ENCODE results near the gene DUSP1. TPM values are rescaled to one million over a fixed set of nuclear protein-coding genes. Genes with fewer than 3 reads are reported as not detected.

DUSP1 gene
- total RNA-seq, 1 experiment from 2014 or later: 18.1 TPM

DNA sequence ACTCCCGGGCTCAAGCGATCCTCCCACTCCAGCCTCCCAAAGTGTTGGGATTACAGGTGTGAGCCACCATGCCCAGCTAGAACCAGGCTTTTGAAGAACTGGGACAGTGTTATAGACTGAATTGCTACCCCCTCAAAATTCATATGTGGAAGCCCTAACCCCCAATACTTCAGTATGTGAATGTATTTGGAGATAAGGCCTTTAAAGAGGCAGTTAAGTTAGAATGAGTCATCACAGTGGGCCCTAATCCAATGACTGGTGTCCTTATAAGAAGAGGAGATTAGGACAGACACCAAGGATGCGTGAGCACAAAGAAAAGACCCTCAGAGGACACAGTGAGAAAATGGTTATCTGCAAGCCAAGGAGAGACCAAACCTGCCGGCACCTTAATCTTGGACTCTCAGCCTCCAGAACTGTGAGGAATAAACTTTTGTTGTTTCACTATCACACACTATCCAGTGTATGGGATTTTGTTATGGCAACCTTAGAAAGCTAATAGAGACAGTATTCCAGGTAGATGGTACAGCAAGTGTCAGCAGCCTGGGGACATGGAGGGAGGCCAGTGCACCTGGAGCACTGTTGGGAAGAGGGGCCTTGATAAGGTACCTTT is 31.7 kb upstream of the DUSP1 start:
- H3K27me3 ChIP-seq: no peaks in the 10 kb centered on the region
- H3K4me3 ChIP-seq: no peak overlapping the region
- H3K9me3 ChIP-seq (replicated peaks): 0 out of 2 replicates have a peak, but pooled peaks cover 3% of the 10 kb centered on the region
- H3K36me3 ChIP-seq: no peaks in the 10 kb centered on the region
- H3K27ac ChIP-seq: no peak overlapping the region
- H3K4me1 ChIP-seq: peaks cover 4% of the 10 kb centered on the region
- DNase-seq: no peak

GRCh38 chr5:172802112-172802511 is 31.1 kb upstream of the DUSP1 start:
- Histone ChIP-seq H3K27ac (no peak overlapping the region), H3K9me3 (replicated peaks) (0 out of 2 replicates have a peak, but pooled peaks cover 3% of the 10 kb centered on the region), H3K4me3 (no peak overlapping the region), H3K4me1 (peaks cover 4% of the 10 kb centered on the region), H3K36me3 (no peaks in the 10 kb centered on the region), H3K27me3 (no peaks in the 10 kb centered on the region)
- DNase-seq: no peak

GRCh38 chr5:172801179-172801671 is 30.2 kb upstream of the DUSP1 start:
- Histone ChIP-seq H3K9me3 (replicated peaks) (0 out of 2 replicates have a peak, but pooled peaks cover 3% of the 10 kb centered on the region), H3K4me3 (no peak overlapping the region), H3K27me3 (no peaks in the 10 kb centered on the region), H3K4me1 (no peaks in the 10 kb centered on the region; the same call in 1 of the 2 replicates), H3K27ac (no peak overlapping the region), H3K36me3 (no peaks in the 10 kb centered on the region)
- no peak for DNase-seq

DNA sequence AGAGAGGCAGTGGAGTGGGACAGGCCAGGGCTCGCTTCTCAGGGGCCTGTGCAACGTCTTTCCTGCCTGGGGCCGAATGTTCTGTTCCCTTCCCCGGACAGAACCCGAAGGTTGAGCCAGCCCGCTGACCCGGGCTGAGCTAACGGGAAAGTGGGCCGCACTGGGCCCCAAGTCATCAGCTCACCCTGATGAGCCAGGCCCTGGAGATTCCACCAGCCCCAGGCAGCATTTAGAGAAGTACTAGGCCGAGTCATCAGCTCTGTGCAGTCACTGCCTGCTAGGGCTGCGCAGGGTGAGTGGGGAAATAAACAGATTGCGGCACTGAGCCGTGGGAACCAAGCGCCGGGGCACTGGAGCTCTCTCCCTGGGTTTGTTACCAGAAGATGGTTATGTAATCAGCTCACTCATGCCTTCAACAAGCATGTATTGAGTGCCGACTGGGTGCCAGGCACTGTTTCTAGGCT is 29.1 kb upstream of the DUSP1 start:
- Histone ChIP-seq H3K27ac (no peak overlapping the region), H3K36me3 (no peaks in the 10 kb centered on the region), H3K9me3 (replicated peaks) (0 out of 2 replicates have a peak, but pooled peaks cover 3% of the 10 kb centered on the region), H3K4me3 (no peak overlapping the region), H3K4me1 (peaks cover 1% of the 10 kb centered on the region; the same call in 1 of the 2 replicates), H3K27me3 (no peaks in the 10 kb centered on the region)
- no peak for DNase-seq

- peaks cover 2% of the 10 kb centered on the region; the same call in 1 of the 2 replicates for H3K4me1 ChIP-seq
- no peaks in the 10 kb centered on the region for H3K27me3 ChIP-seq
- no peak overlapping the region for H3K4me3 ChIP-seq
- H3K36me3 ChIP-seq: no peaks in the 10 kb centered on the region
- no peak overlapping the region for H3K27ac ChIP-seq
- no peak for DNase-seq
- 0 out of 2 replicates have a peak, but pooled peaks cover 3% of the 10 kb centered on the region for H3K9me3 ChIP-seq (replicated peaks)
Measured at GRCh38 chr5:172799416-172799815, 28.4 kb upstream of the DUSP1 start.

DNA sequence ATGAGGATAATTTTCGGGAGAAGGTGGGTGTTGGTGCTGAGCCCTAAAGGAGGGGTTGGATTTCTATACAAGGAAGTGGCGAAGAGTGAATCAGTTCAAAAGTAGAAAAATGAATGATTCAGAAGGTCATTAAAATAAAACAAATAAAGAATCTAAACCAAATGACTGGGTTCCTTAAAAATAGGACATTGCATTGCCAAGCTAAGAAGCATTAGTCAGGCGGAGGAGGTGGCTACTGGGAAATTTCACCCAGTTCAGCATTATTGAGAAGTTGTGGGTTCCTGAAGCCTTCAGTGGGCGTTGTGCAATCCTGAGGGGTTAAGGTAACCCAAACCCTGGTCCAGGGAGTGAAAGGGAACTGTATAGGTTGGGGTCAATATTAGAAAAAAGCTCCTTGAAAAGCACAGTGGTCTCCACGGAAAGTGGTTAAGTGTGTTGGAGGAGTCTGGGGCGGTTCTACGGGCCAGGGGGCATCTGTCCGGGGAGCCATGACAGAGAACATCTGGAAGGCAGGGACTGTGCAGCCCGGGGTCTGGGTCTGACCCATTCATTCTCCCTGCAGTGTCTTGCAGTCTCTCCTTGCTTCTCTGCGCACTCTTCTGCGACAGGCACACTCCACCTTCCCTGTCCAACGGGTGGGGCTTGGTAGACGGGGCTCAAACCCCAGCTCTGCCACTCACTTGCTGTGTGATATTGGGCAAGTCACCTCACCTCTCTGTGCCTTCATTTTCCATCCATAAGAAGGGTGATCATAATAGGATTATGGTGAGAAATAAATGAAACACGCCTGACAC is 27.6 kb upstream of the DUSP1 start:
- DNase-seq: no peak
- H3K4me1 ChIP-seq: peaks cover 3% of the 10 kb centered on the region
- no peaks in the 10 kb centered on the region for H3K36me3 ChIP-seq
- 0 out of 2 replicates have a peak, but pooled peaks cover 2% of the 10 kb centered on the region for H3K9me3 ChIP-seq (replicated peaks)
- no peaks in the 10 kb centered on the region for H3K27me3 ChIP-seq
- H3K4me3 ChIP-seq: no peak overlapping the region
- H3K27ac ChIP-seq: no peak overlapping the region

- Histone ChIP-seq H3K4me1 (peaks cover 11% of the 10 kb centered on the region), H3K27ac (no peak overlapping the region), H3K36me3 (no peaks in the 10 kb centered on the region), H3K4me3 (no peak overlapping the region), H3K9me3 (replicated peaks) (no peaks in the 10 kb centered on the region), H3K27me3 (no peaks in the 10 kb centered on the region)
- DNase-seq: no peak
Measured at GRCh38 chr5:172797771-172798191, 26.8 kb upstream of the DUSP1 start.

- Histone ChIP-seq H3K4me3 (no peak overlapping the region), H3K36me3 (no peaks in the 10 kb centered on the region), H3K27me3 (no peaks in the 10 kb centered on the region), H3K9me3 (replicated peaks) (no peaks in the 10 kb centered on the region), H3K4me1 (peaks cover 20% of the 10 kb centered on the region), H3K27ac (no peak overlapping the region)
- no peak for DNase-seq
Measured at GRCh38 chr5:172796306-172796705, 25.3 kb upstream of the DUSP1 start.

GRCh38 chr5:172795318-172795977 is 24.5 kb upstream of the DUSP1 start:
- H3K27me3 ChIP-seq: no peaks in the 10 kb centered on the region
- H3K4me1 ChIP-seq: peaks cover 20% of the 10 kb centered on the region

DNA sequence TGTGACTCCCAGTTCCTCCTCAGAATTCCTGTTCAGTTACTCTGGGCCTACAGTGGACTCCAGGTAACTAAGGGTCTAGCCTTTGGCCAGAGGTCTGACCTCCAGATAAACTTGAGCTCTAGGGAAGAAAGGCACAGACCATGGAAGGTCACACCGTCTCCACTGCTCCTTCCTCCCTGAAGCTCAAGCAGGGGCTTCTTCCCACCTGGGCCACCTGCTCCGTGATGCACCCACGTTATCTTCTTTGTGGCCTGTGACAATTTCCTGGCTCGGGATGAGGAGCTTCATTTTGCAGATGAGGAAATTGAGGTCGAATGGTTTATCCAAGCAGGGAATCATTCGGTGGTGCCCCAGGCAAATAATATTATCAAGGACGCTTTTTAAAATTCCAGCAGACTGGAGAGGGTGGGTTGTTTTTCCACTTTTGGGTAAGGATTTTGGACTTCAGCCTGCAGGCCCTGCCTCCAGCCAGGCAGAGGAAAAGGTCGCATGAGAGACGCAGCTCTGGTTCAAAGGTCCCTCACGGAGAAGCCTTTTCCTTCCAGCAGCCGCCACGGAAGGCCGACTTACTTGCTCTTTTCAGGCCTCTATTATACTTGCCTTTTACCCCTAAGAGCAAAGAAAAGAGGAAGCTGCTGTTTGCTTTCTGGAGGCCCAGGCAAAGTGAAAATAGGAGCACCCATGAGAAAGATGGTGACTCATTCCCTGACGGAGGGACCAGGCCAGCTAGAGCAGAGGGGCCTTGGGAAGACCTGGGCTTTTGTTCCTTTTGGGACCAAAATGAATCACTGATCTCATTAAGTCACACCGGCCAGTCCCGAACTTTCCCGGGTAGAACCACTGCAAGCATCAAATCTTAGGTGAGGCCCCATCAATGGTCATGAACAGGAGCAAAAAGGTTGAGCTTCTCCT is 22.8 kb upstream of the DUSP1 start:
- H3K4me1 ChIP-seq: peaks cover 33% of the 10 kb centered on the region
- H3K27me3 ChIP-seq: no peaks in the 10 kb centered on the region
- no peak overlapping the region for H3K4me3 ChIP-seq
- no peak for DNase-seq
- no peaks in the 10 kb centered on the region for H3K36me3 ChIP-seq
- H3K27ac ChIP-seq: no peak overlapping the region
- no peaks in the 10 kb centered on the region for H3K9me3 ChIP-seq (replicated peaks)

More at GRCh38 chr5:172795318-172795977, 24.5 kb upstream of the DUSP1 start:
- Histone ChIP-seq H3K9me3 (replicated peaks) (no peaks in the 10 kb centered on the region), H3K4me3 (no peak overlapping the region), H3K27ac (no peak overlapping the region), H3K36me3 (no peaks in the 10 kb centered on the region)
- DNase-seq: peak; percentile 69 to 73

- Histone ChIP-seq H3K27ac (no peak overlapping the region; the same call in 1 of the 2 replicates), H3K9me3 (replicated peaks) (no peaks in the 10 kb centered on the region)
Measured at GRCh38 chr5:172792701-172793570, 21.9 kb upstream of the DUSP1 start.

GRCh38 chr5:172791726-172792445 is 20.9 kb upstream of the DUSP1 start:
- Histone ChIP-seq H3K4me3 (no peak overlapping the region), H3K27ac (no peak overlapping the region), H3K36me3 (no peaks in the 10 kb centered on the region), H3K27me3 (no peaks in the 10 kb centered on the region), H3K4me1 (peaks cover 35% of the 10 kb centered on the region), H3K9me3 (replicated peaks) (no peaks in the 10 kb centered on the region)
- no peak for DNase-seq

More at GRCh38 chr5:172792701-172793570, 21.9 kb upstream of the DUSP1 start:
- H3K4me1 ChIP-seq: peaks cover 35% of the 10 kb centered on the region
- H3K27me3 ChIP-seq: no peaks in the 10 kb centered on the region
- peak; percentile 54 to 70 for DNase-seq
- H3K36me3 ChIP-seq: no peaks in the 10 kb centered on the region
- no peak overlapping the region for H3K4me3 ChIP-seq

- Histone ChIP-seq H3K27me3 (no peaks in the 10 kb centered on the region), H3K9me3 (replicated peaks) (no peaks in the 10 kb centered on the region), H3K27ac (no peak overlapping the region), H3K36me3 (no peaks in the 10 kb centered on the region), H3K4me1 (peaks cover 35% of the 10 kb centered on the region), H3K4me3 (no peak overlapping the region)
- DNase-seq: no peak
Measured at GRCh38 chr5:172791286-172791685, 20.3 kb upstream of the DUSP1 start.
